Neuronal stem cell (in vitro differentiated cells): ENCODE data around the gene NKAP.

Experiments
- DNase-seq: peaks from one replicate; pipeline ENCODE4 v3.0.0-alpha.2; 2013; ENCODE audit warnings: low spot score
- H2AFZ ChIP-seq: one replicate; pipeline ENCODE4 v1.6.1; 2013; ENCODE audit warnings: mild to moderate bottlenecking, low read length, inconsistent platforms
- H2AK5ac ChIP-seq: 2 replicates; pipeline ENCODE4 v1.6.1; 2013; ENCODE audit warnings: low read depth, mild to moderate bottlenecking, inconsistent platforms, low read length, moderate library complexity, mixed read lengths
- H2BK120ac ChIP-seq: 2 replicates; pipeline ENCODE4 v1.6.1; 2013; ENCODE audit warnings: low read depth, mild to moderate bottlenecking, inconsistent platforms, low read length, moderate library complexity, mixed read lengths
- H2BK12ac ChIP-seq: one replicate; pipeline ENCODE4 v1.6.1; 2013; ENCODE audit warnings: low read length, inconsistent platforms
- H2BK15ac ChIP-seq: 2 replicates; pipeline ENCODE4 v1.6.1; 2013; ENCODE audit warnings: mild to moderate bottlenecking, low read length, inconsistent platforms, mixed read lengths
- H2BK5ac ChIP-seq: one replicate; pipeline ENCODE4 v1.6.1; 2013; ENCODE audit warnings: inconsistent platforms, mild to moderate bottlenecking, low read length, moderate library complexity
- H3K14ac ChIP-seq: one replicate; pipeline ENCODE4 v1.6.1; 2013; ENCODE audit warnings: low read length, inconsistent platforms
- H3K18ac ChIP-seq: 2 replicates; pipeline ENCODE4 v1.6.1; 2013; ENCODE audit warnings: low read length, inconsistent platforms
- H3K23ac ChIP-seq: 2 replicates; pipeline ENCODE4 v1.6.1; 2013; ENCODE audit warnings: low read depth, mild to moderate bottlenecking, mixed read lengths, low read length, inconsistent platforms; ENCODE audit not compliant: poor library complexity
- H3K27ac ChIP-seq: replicated peaks from 3 replicates; pipeline ENCODE4 v1.5.1; 2013; ENCODE audit warnings: low read length, inconsistent platforms
- H3K27me3 ChIP-seq, 3 experiments: 2 replicates each; pipeline ENCODE4 v1.6.1; 2013; ENCODE audit warnings: low read length in 3 of 3, mild to moderate bottlenecking in 2 of 3, inconsistent platforms in 1 of 3, low read depth in 1 of 3, mixed read lengths in 1 of 3, moderate library complexity in 1 of 3; ENCODE audit not compliant: control insufficient read depth in 3 of 3, insufficient read depth in 3 of 3
- H3K36me3 ChIP-seq, 2 donors: replicated peaks in 1 of 2; 2 replicates each; pipeline ENCODE4 v1.6.1; 2013; ENCODE audit warnings: low read length in 2 of 2; ENCODE audit not compliant: control insufficient read depth in 2 of 2, insufficient read depth in 2 of 2
- H3K4ac ChIP-seq: 2 replicates; pipeline ENCODE4 v1.6.1; 2013; ENCODE audit warnings: inconsistent platforms, mild to moderate bottlenecking, low read length, moderate library complexity
- H3K4me1 ChIP-seq, 2 donors: 1 replicate in 1 of 2; 2 replicates in 1 of 2; pipeline ENCODE4 v1.6.1; 2013; ENCODE audit warnings: low read length in 2 of 2, low read depth in 1 of 2; ENCODE audit not compliant: control insufficient read depth in 2 of 2, insufficient read depth in 1 of 2
- H3K4me2 ChIP-seq: one replicate; pipeline ENCODE4 v1.6.1; 2013; ENCODE audit warnings: mild to moderate bottlenecking, low read length, inconsistent platforms; ENCODE audit not compliant: insufficient read depth, poor library complexity, severe bottlenecking
- H3K4me3 ChIP-seq, 2 donors: 2 replicates each; pipeline ENCODE4 v1.5.1; 2013; ENCODE audit warnings: low read length in 2 of 2, mild to moderate bottlenecking in 2 of 2, inconsistent platforms in 1 of 2, moderate library complexity in 1 of 2
- H3K79me1 ChIP-seq: one replicate; pipeline ENCODE4 v1.6.1; 2013; ENCODE audit warnings: low read depth, mild to moderate bottlenecking, inconsistent platforms, low read length, moderate library complexity
- H3K9ac ChIP-seq: one replicate; pipeline ENCODE4 v1.6.1; 2013; ENCODE audit warnings: mild to moderate bottlenecking, low read depth, low read length, inconsistent platforms; ENCODE audit not compliant: poor library complexity
- H3K9me3 ChIP-seq, 2 donors: replicated peaks in 1 of 2; 2 replicates each; pipeline versions ENCODE3 to v1.6.1; 2013; ENCODE audit warnings: low read length in 2 of 2, mild to moderate bottlenecking in 2 of 2, inconsistent platforms in 1 of 2, low read depth in 1 of 2, mixed read lengths in 1 of 2, moderate library complexity in 1 of 2; ENCODE audit not compliant: control insufficient read depth in 2 of 2, insufficient read depth in 1 of 2
- H4K8ac ChIP-seq: one replicate; pipeline ENCODE4 v1.6.1; 2013; ENCODE audit warnings: low read depth, mild to moderate bottlenecking, inconsistent platforms, low read length, moderate library complexity
- H4K91ac ChIP-seq: one replicate; pipeline ENCODE4 v1.6.1; 2013; ENCODE audit warnings: low read length, low read depth, mild to moderate bottlenecking, inconsistent platforms; ENCODE audit not compliant: poor library complexity
- WGBS, 2 donors: extraction: QIAGEN DNeasy Blood & Tissue Kit; methylation state at CpG; one replicate each; pipeline ENCODE4 v1.1.7; 2013; ENCODE audit warnings: missing lambda C conversion rate in 2 of 2, mixed read lengths in 1 of 2; ENCODE audit not compliant: insufficient read length in 2 of 2, insufficient replicate concordance in 1 of 2; ENCODE audit errors: extremely low coverage in 2 of 2; 5-methylcytosine and 5-hydroxymethylcytosine counted together

The NKAP gene

DNA sequence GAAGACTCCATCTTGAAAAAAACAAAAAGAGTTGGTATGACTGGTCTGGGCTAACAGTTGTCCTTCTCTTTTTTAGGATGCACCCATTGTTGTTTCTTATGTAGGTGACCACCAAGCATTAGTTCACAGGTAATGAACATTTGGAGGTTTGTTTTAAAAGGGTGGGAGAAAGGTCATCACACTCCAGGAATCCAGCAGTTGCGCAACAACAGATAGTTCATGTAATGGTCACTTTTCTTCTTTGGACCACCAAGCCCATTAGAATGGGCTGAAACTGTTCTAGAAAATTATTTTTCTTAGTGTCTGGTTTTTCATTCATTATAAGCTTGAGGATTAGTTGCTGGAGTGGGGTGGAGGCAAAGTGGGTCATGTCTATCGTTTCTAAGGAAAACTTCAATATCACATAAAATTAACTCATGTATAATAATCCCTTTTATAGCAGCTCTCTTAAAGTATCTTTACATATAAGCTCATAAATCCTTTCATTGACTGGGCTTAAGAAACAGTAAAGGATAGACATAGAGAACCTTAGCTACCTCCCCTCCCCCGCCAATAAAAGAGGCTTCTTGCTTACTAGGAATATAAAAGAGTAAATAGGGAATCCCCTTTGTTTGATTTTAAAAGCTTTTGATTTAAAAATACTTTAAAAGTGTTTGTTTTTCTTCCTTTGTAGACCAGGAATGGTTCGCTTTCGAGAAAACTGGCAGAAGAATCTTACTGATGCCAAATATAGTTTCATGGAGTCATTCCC is 23.5 kb downstream of the NKAP start:
- peaks cover 0 to 5% of the 10 kb centered on the region in 2 donors for H3K36me3 ChIP-seq
- H2BK5ac ChIP-seq, result no peak overlapping the region
- no peak overlapping the region for H3K4me2 ChIP-seq
- no peak overlapping the region for H3K23ac ChIP-seq
- no peak overlapping the region for H2BK120ac ChIP-seq
- H3K27me3 ChIP-seq, result no peaks in the 10 kb centered on the region
- H3K9ac ChIP-seq, result no peak overlapping the region
- no peaks in the 10 kb centered on the region for H3K4me1 ChIP-seq
- no peak overlapping the region for H2BK12ac ChIP-seq
- no peak overlapping the region for H3K4me3 ChIP-seq
- H2BK15ac ChIP-seq, result no peak overlapping the region
- no peak overlapping the region for H4K91ac ChIP-seq
- H2AFZ ChIP-seq, result no peak overlapping the region
- H4K8ac ChIP-seq, result no peak overlapping the region
- no peak for DNase-seq
- H3K9me3 ChIP-seq, result no peaks in the 10 kb centered on the region
- H3K27ac ChIP-seq, result no peak overlapping the region
- H3K18ac ChIP-seq, result no peak overlapping the region
- no peak overlapping the region for H2AK5ac ChIP-seq
- H3K14ac ChIP-seq, result no peak overlapping the region
- no peak overlapping the region for H3K4ac ChIP-seq
- H3K79me1 ChIP-seq, result no peaks in the 10 kb centered on the region
- WGBS, 2 donors, result no CpG with 5 or more reads among the region's 5 CpGs

DNA sequence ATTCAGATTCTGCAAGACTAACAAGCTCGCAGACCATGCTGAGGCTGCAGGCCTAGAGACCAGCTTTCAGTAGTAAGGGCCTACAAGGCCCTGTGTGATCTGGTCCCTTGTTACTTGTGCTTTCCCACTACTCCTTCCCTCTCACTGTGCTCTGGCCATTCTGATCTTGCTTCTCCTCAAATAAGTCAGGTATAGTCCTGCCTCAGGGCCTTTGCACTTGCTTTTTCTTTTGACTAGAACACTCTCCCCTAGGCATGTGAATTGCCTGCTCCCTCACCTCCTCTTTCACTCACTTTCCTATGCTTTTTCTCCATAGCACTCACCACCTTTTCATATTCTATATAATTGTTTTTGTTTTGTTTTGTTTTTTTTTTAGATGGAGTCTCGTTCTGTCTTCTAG is 25.7 kb downstream of the NKAP start:
- H2BK120ac ChIP-seq, result no peak overlapping the region
- H3K27me3 ChIP-seq, result no peaks in the 10 kb centered on the region
- H2BK15ac ChIP-seq, result no peak overlapping the region
- no peak overlapping the region for H4K91ac ChIP-seq
- no peaks in the 10 kb centered on the region for H3K9me3 ChIP-seq
- H2AFZ ChIP-seq, result no peak overlapping the region
- no peaks in the 10 kb centered on the region for H3K79me1 ChIP-seq
- no peaks in the 10 kb centered on the region for H3K4me1 ChIP-seq
- H3K27ac ChIP-seq, result no peak overlapping the region
- no peak overlapping the region for H2AK5ac ChIP-seq
- H3K14ac ChIP-seq, result no peak overlapping the region
- H3K18ac ChIP-seq, result no peak overlapping the region
- no peak overlapping the region for H2BK12ac ChIP-seq
- no peak for DNase-seq
- no peak overlapping the region for H3K4me2 ChIP-seq
- H3K9ac ChIP-seq, result no peak overlapping the region
- no CpG with 5 or more reads among the region's 2 CpGs for WGBS, 2 donors
- H3K23ac ChIP-seq, result no peak overlapping the region
- H3K4ac ChIP-seq, result no peak overlapping the region
- H2BK5ac ChIP-seq, result no peak overlapping the region
- no peak overlapping the region for H3K4me3 ChIP-seq
- H3K36me3 ChIP-seq, result no peaks in the 10 kb centered on the region
- no peak overlapping the region for H4K8ac ChIP-seq

DNA sequence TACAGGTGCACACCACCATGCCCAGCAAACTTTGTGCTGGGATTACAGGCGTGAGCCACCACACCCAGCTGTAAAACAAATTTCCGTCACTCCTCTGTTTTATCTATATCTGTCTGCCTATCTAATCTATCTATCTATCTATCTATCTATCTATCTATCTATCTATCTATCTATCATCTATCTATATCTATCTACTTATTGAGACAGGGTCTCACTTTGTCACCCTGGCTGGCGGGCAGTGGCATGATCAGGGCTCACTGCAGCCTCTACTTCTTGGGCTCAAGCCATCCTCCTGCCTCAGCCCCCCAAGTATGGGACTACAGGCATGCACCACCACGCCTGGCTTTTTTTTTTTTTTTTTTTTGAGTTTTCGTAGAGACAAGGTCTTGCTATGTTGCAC is 27.2 kb downstream of the NKAP start:
- Histone ChIP-seq H2BK15ac (no peak overlapping the region), H4K8ac (no peak overlapping the region), H2BK12ac (no peak overlapping the region), H2BK120ac (no peak overlapping the region), H4K91ac (no peak overlapping the region), H2AFZ (no peak overlapping the region), H2BK5ac (no peak overlapping the region), H3K9me3 (no peaks in the 10 kb centered on the region), H3K4ac (no peak overlapping the region), H3K4me2 (no peak overlapping the region), H3K36me3 (no peaks in the 10 kb centered on the region), H2AK5ac (no peak overlapping the region), H3K9ac (no peak overlapping the region), H3K4me1 (no peaks in the 10 kb centered on the region), H3K27ac (no peak overlapping the region), H3K18ac (no peak overlapping the region), H3K79me1 (no peaks in the 10 kb centered on the region), H3K23ac (no peak overlapping the region), H3K14ac (no peak overlapping the region), H3K27me3 (no peaks in the 10 kb centered on the region), H3K4me3 (no peak overlapping the region)
- no CpG with 5 or more reads among the region's 5 CpGs for WGBS, 2 donors
- no peak for DNase-seq

DNA sequence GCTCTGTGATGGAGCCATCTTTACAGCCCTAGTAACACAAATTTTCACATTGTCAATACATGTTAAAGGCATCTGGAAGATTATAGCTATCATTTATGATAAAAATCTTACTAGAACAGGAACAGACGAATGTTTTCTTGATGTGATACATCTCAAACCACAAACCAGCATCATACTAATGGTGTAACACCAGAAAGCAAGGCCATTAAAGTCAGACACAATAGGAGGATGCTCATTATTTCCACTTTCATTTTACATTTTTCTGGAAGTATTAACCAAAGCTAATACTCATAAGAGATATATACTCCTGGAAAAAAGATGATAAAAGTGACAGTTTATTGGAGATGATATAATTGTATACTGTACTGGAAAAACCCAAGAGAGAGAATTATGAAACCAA is 42.6 kb downstream of the NKAP start:
- Histone ChIP-seq H2AFZ (no peak overlapping the region), H3K14ac (no peak overlapping the region), H2AK5ac (no peak overlapping the region), H2BK12ac (no peak overlapping the region), H3K9me3 (no peaks in the 10 kb centered on the region), H2BK15ac (no peak overlapping the region), H2BK5ac (no peak overlapping the region), H3K4me3 (no peak overlapping the region), H3K27ac (no peak overlapping the region), H3K79me1 (no peaks in the 10 kb centered on the region), H2BK120ac (no peak overlapping the region), H4K91ac (no peak overlapping the region), H3K4me2 (no peak overlapping the region), H3K36me3 (no peaks in the 10 kb centered on the region), H3K18ac (no peak overlapping the region), H3K23ac (no peak overlapping the region), H3K9ac (no peak overlapping the region), H4K8ac (no peak overlapping the region), H3K27me3 (peaks cover 0 to 4% (median 0%) of the 10 kb centered on the region in 3 experiments), H3K4ac (no peak overlapping the region), H3K4me1 (no peaks in the 10 kb centered on the region)
- no CpG with 5 or more reads among the region's 1 CpG for WGBS, 2 donors
- DNase-seq, result no peak
